K562 (cell line): Measurements from ENCODE around the gene NAP1L1. TPM values are rescaled to one million over a fixed set of nuclear protein-coding genes. Genes with fewer than 3 reads are reported as not detected.

Experiments used
- ATAC-seq: fragments of 200-7000 bp; cut with Tn5 transposase; 3 replicates; pipeline ENCODE4 v1.9.1; 2020; ENCODE audit warnings: moderate library complexity
- Bru-seq: library from RNA; stranded (reverse); fragments of 400-500 nt; gene quantifications from one replicate; lab custom pipeline; 2021; lab: Mats Ljungman, UMichigan
- BruChase-seq, 2 experiments: library from RNA; stranded (reverse); fragments of 400-500 nt; gene quantifications; one replicate each; lab custom pipeline; 2021; lab: Mats Ljungman, UMichigan
- BruUV-seq: library from RNA; stranded (reverse); fragments of 400-500 nt; replicated peaks from 2 replicates; lab custom pipeline; 2021; lab: Mats Ljungman, UMichigan
- CTCF ChIA-PET: fragments of 300-600 bp; formaldehyde crosslinking; extraction: SDS; loops from one replicate; lab custom pipeline; 2021; ENCODE audit warnings: low intra/inter-chr PET ratio; lab: Yijun Ruan, JAX
- POLR2A ChIA-PET: fragments of 300-600, 350-650 bp; sonication (Branson Sonifier 250); formaldehyde crosslinking; extraction: SDS; loops from one replicate; lab custom pipeline; 2021; ENCODE audit warnings: antibody characterized with exemption, inconsistent platforms; lab: Yijun Ruan, JAX
- DNase-seq, 4 experiments: peaks; one replicate each; pipeline versions ENCODE4 v3.0.0 to v3.0.0-alpha.2; 2011 to 2018; ENCODE audit warnings: low spot score in 3 of 4, mixed read lengths in 3 of 4; ENCODE audit errors: extremely low read depth in 1 of 4
- FAIRE-seq: peaks from 2 replicates; lab custom pipeline; 2011; peaks lifted over from hg19 to GRCh38; lab: Jason Lieb, UNC
- H2AFZ ChIP-seq: 2 replicates; pipeline ENCODE4 v1.6.0; 2011; ENCODE audit warnings: low read depth, low read length, control low read depth, inconsistent platforms
- H3K27ac ChIP-seq: fragments of 200-600 bp; 3 replicates; pipeline ENCODE4 v1.8.0; 2011; ENCODE audit warnings: low read depth, mild to moderate bottlenecking, control low read depth, inconsistent platforms, low read length, moderate library complexity, mixed read lengths; ENCODE audit errors: extremely low read depth
- H3K27me3 ChIP-seq, 2 experiments: fragments of 300-600 bp in 1 of 2; 2 replicates in 1 of 2; 3 replicates in 1 of 2; pipeline versions ENCODE4 v1.6.0 to v1.8.0; 2011; ENCODE audit warnings: inconsistent platforms in 2 of 2, low read length in 2 of 2, mild to moderate bottlenecking in 1 of 2, mixed read lengths in 1 of 2, moderate library complexity in 1 of 2; ENCODE audit not compliant: control insufficient read depth in 2 of 2, insufficient read depth in 2 of 2
- H3K36me3 ChIP-seq: fragments of 300-600 bp; 3 replicates; pipeline ENCODE4 v1.8.0; 2011; ENCODE audit warnings: mild to moderate bottlenecking, low read length, inconsistent platforms; ENCODE audit not compliant: control insufficient read depth, insufficient read depth
- H3K4me1 ChIP-seq, 2 experiments: fragments of 200-600 bp in 1 of 2; replicated peaks in 1 of 2; 2 replicates in 1 of 2; 3 replicates in 1 of 2; pipeline versions ENCODE4 v1.5.1 to v1.8.0; 2011; ENCODE audit warnings: inconsistent platforms in 2 of 2, low read length in 2 of 2, mild to moderate bottlenecking in 1 of 2, mixed read lengths in 1 of 2, moderate library complexity in 1 of 2; ENCODE audit not compliant: control insufficient read depth in 2 of 2, insufficient read depth in 2 of 2
- H3K4me2 ChIP-seq: 2 replicates; pipeline ENCODE4 v1.6.1; 2011; ENCODE audit warnings: low read length, control low read depth, inconsistent platforms, mixed read lengths; ENCODE audit not compliant: insufficient read depth
- H3K4me3 ChIP-seq: fragments of 200-600 bp; sonication (generic), shearing (Covaris generic); 2 replicates; pipeline ENCODE4 v1.5.1; 2016; ENCODE audit warnings: control low read depth, inconsistent platforms
- H3K79me2 ChIP-seq: fragments of 200-600 bp; 3 replicates; pipeline ENCODE4 v1.8.0; 2011; ENCODE audit warnings: low read length, inconsistent platforms; ENCODE audit not compliant: control insufficient read depth, insufficient read depth
- H3K9ac ChIP-seq, 2 experiments: 2 replicates each; pipeline versions ENCODE4 v1.6.0 to v1.6.1; 2011; ENCODE audit warnings: low read depth in 2 of 2, low read length in 2 of 2, control low read depth in 1 of 2, inconsistent platforms in 1 of 2, mild to moderate bottlenecking in 1 of 2, mixed read lengths in 1 of 2; ENCODE audit not compliant: insufficient read depth in 1 of 2
- H3K9me1 ChIP-seq: one replicate; pipeline ENCODE4 v1.6.0; 2011; ENCODE audit warnings: inconsistent platforms, mild to moderate bottlenecking, low read length, moderate library complexity; ENCODE audit not compliant: control insufficient read depth, insufficient read depth
- H3K9me3 ChIP-seq: replicated peaks from 2 replicates; pipeline ENCODE4 v1.5.1; 2011; ENCODE audit warnings: low read depth, low read length, inconsistent platforms; ENCODE audit not compliant: control insufficient read depth, insufficient read depth
- H4K20me1 ChIP-seq: replicated peaks from 2 replicates; pipeline ENCODE4 v1.6.1; 2011; ENCODE audit warnings: low read length, inconsistent platforms, mixed read lengths; ENCODE audit not compliant: control insufficient read depth, insufficient read depth
- CREB1 ChIP-seq, 2 experiments: sonication (generic) in 1 of 2; formaldehyde crosslinking in 1 of 2; IDR thresholded peaks; 2 replicates each; pipeline versions ENCODE4 v1.6.1 to v1.8.0; 2012 to 2022; ENCODE audit warnings: inconsistent platforms in 1 of 2, mild to moderate bottlenecking in 1 of 2, missing genetic modification reagents in 1 of 2, moderate library complexity in 1 of 2
- E2F5 ChIP-seq: sonication (generic); formaldehyde crosslinking; IDR thresholded peaks from 2 replicates; pipeline ENCODE4 v1.8.0; 2022; ENCODE audit warnings: mild to moderate bottlenecking, missing genetic modification reagents
- KDM5B ChIP-seq: fragments of 200-600 bp; sonication (generic); IDR thresholded peaks from 2 replicates; pipeline ENCODE4 v1.6.1; 2012; ENCODE audit warnings: low read depth, mild to moderate bottlenecking, moderate library complexity, low read length, control low read depth, inconsistent platforms; ENCODE audit not compliant: insufficient replicate concordance
- NCOA4 ChIP-seq: fragments of 450-650 bp; IDR thresholded peaks from 2 replicates; pipeline ENCODE4 v1.6.1; 2018; ENCODE audit warnings: mild to moderate bottlenecking; ENCODE audit not compliant: partially characterized antibody
- PRPF4 ChIP-seq: fragments of 200-400 bp; formaldehyde crosslinking; IDR thresholded peaks from one replicate; pipeline ENCODE4 v1.6.1; 2017; ENCODE audit warnings: low read length, low read depth, mild to moderate bottlenecking; ENCODE audit not compliant: insufficient read depth, poor library complexity, severe bottlenecking
- SMAD1 ChIP-seq: fragments of 150-350 bp; IDR thresholded peaks from 2 replicates; pipeline ENCODE4 v1.6.1; 2014; ENCODE audit warnings: low read length, low read depth; ENCODE audit not compliant: partially characterized antibody
- SP2 ChIP-seq: IDR thresholded peaks from 2 replicates; pipeline ENCODE4 v1.6.1; 2011; ENCODE audit warnings: mild to moderate bottlenecking, low read depth, low read length, moderate library complexity; ENCODE audit not compliant: poor library complexity, severe bottlenecking; ENCODE audit errors: extremely low read depth
- ZNF592 ChIP-seq: fragments of 450-650 bp; IDR thresholded peaks from 2 replicates; pipeline ENCODE4 v1.6.1; 2017; ENCODE audit warnings: antibody characterized with exemption, mild to moderate bottlenecking
- WGBS: fragments of 100-300 bp; shearing (Covaris generic); methylation state at CpG from one replicate; pipeline ENCODE4 v1.1.6; 2016; ENCODE audit warnings: low coverage, mixed read lengths; ENCODE audit not compliant: insufficient coverage; ENCODE audit errors: missing lambda C conversion rate; 5-methylcytosine and 5-hydroxymethylcytosine counted together
- in situ Hi-C: fragments of 300-500 bp; cut with MboI; formaldehyde crosslinking; loops from 4 replicates; pipeline ENCODE4 v1.15.0; 2018; ENCODE audit warnings: inconsistent platforms, mixed read lengths
- intact Hi-C: fragments of 100-400 bp; cut with micrococcal nuclease; formaldehyde crosslinking; loops from 2 replicates; pipeline ENCODE4 v1.14.2; 2022
- long read RNA-seq, 3 experiments: library from polyadenylated mRNA in 2 of 3; library from RNA in 1 of 3; unstranded in 2 of 3; stranded (forward) in 1 of 3; transcript quantifications; one replicate each; pipeline ENCODE4 v2.0.0, GENCODE V29; 2019 to 2022
- polyA minus RNA-seq, 3 experiments: library from RNA; depleted of rRNA, polyadenylated mRNA; stranded (reverse); fragments of >200 nt; gene quantifications; 2 replicates each; pipeline ENCODE4 v1.2.3, GENCODE V29; 2011
- polyA plus RNA-seq, 8 experiments: library from polyadenylated mRNA; depleted of rRNA in 4 of 8; stranded (reverse) in 5 of 8; unstranded in 3 of 8; fragments of >200 nt; fragmentation: Nextera tagmentation in 2 of 8; fragmentation: Illumina TruSeq in 1 of 8; extraction: Ambion mirVana in 2 of 8; extraction: Trizol in 1 of 8; gene quantifications; 2 replicates each; pipeline versions ENCODE4 v1.2.1 to v1.2.3, GENCODE V29; 2011 to 2014; ENCODE audit warnings: inconsistent platforms in 1 of 8, missing spikeins in 1 of 8
- total RNA-seq, 7 experiments: library from RNA; depleted of rRNA in 6 of 7; stranded (reverse); fragments of >200 nt in 6 of 7; fragmentation: Illumina TruSeq in 2 of 7; extraction: Trizol in 2 of 7; gene quantifications; 2 replicates each; pipeline versions ENCODE4 v1.2.1 to v1.2.3, GENCODE V29; 2011 to 2021; ENCODE audit warnings: low replicate concordance in 1 of 7

The NAP1L1 gene
- 133 and 584 TPM in 2 replicates for total RNA-seq (2011; cell fraction: chromatin; rRNA removed; ENCODE audit: low replicate concordance)
- total RNA-seq (2011; cell fraction: nucleolus; rRNA removed): 52.5 and 79.6 TPM in 2 replicates
- total RNA-seq (2011; cell fraction: nucleoplasm; rRNA removed): 207 and 415 TPM in 2 replicates
- 291 and 292 TPM in 2 replicates for total RNA-seq (2014; rRNA removed)
- 450 and 550 TPM in 2 replicates for total RNA-seq (2014; rRNA removed; fragmentation: Illumina TruSeq; extraction: Trizol)
- total RNA-seq (2015; rRNA removed; fragmentation: Illumina TruSeq; extraction: Trizol): 358 and 383 TPM in 2 replicates
- total RNA-seq (2021): 518 and 530 TPM in 2 replicates
- polyA plus RNA-seq (2011; rRNA removed): 421 and 458 TPM in 2 replicates
- 67.9 and 143 TPM in 2 replicates for polyA plus RNA-seq (2011; cell fraction: cytosol; rRNA removed)
- polyA plus RNA-seq (2011; cell fraction: nucleus; rRNA removed): 135 and 211 TPM in 2 replicates
- 571 and 740 TPM in 2 replicates for polyA plus RNA-seq (2012)
- polyA plus RNA-seq (2014; fragmentation: Illumina TruSeq; extraction: Trizol): 560 and 747 TPM in 2 replicates
- 100 to 1,000 TPM; 287 to 326 TPM for polyA plus RNA-seq (2014; fragmentation: Nextera tagmentation; extraction: Ambion mirVana)
- polyA plus RNA-seq (2014; rRNA removed): 400 and 473 TPM in 2 replicates
- polyA minus RNA-seq (2011; rRNA and poly(A)+ RNA removed): 372 and 401 TPM in 2 replicates
- 188 and 218 TPM in 2 replicates for polyA minus RNA-seq (2011; cell fraction: cytosol; rRNA and poly(A)+ RNA removed)
- polyA minus RNA-seq (2011; cell fraction: nucleus; rRNA and poly(A)+ RNA removed): 139 and 220 TPM in 2 replicates
- Bru-seq, nascent RNA: percentile 97 among the genes with signal in this experiment
- BruChase-seq, experiment 1, labeled RNA remaining after a 2-hour chase: percentile 98 among the genes with signal in this experiment
- BruChase-seq, experiment 2, labeled RNA remaining after a 6-hour chase: percentile 98 among the genes with signal in this experiment
- long read RNA-seq, experiment 1, full-length matches to known transcripts: 268 of 696 reads
- long read RNA-seq, experiment 1, partial matches to known transcripts: 322 of 696 reads
- long read RNA-seq, experiment 1, other reads (novel, unspliced or antisense): 106 of 696 reads
- long read RNA-seq, experiment 2, full-length matches to known transcripts: 88 of 442 reads
- long read RNA-seq, experiment 2, partial matches to known transcripts: 119 of 442 reads
- long read RNA-seq, experiment 2, other reads (novel, unspliced or antisense): 235 of 442 reads
- long read RNA-seq, experiment 3, full-length matches to known transcripts: 74 of 202 reads
- long read RNA-seq, experiment 3, partial matches to known transcripts: 95 of 202 reads
- long read RNA-seq, experiment 3, other reads (novel, unspliced or antisense): 33 of 202 reads

GRCh38 chr12:76083904-76084862 lies at the start of gene NAP1L1:
Gene NAP1L1, minus strand, starts transcription at chr12:76084685. Its CDS starts 10,466 bp downstream, at chr12:76074219.
- H2AFZ ChIP-seq: peak within 1 kb of the TSS; percentile 93
- in situ Hi-C loops (no loop called here), intact Hi-C loops (loop anchor here (1.0 to 10.0 kb wide), 4 partner anchors 31 to 471 kb away; partner anchors contain the start of genes BBS10 and OSBPL8)
- ChIA-PET POLR2A (interaction anchor here (0.6 to 3.0 kb wide), 2 partner anchors 8 to 15 kb away, joined by 3 to 11 read pairs; no protein-coding TSS in a partner anchor), CTCF (no interaction called here)
- H3K79me2 ChIP-seq: peaks cover 54% of the 10 kb centered on the region
- peak; percentile 91 for ATAC-seq
- peak within 1 kb of the TSS; percentile 93 for H3K27ac ChIP-seq
- peaks cover 35% of the 10 kb centered on the region for H3K36me3 ChIP-seq
- H3K4me3 ChIP-seq: peak within 1 kb of the TSS; percentile 91
- no peaks in the 10 kb centered on the region for H3K9me1 ChIP-seq
- DNase-seq: peak; percentile 90 to 98 (median 93)
- WGBS: under 1% methylated on average over 64 of the region's 100 CpGs
- peaks cover 16 to 38% of the 10 kb centered on the region in 2 experiments for H3K4me1 ChIP-seq
- peak within 1 kb of the TSS; percentile 87 to 97 for H3K9ac ChIP-seq
- peak within 1 kb of the TSS; percentile 80 for H3K4me2 ChIP-seq
- H3K9me3 ChIP-seq: no peaks in the 10 kb centered on the region
- H4K20me1 ChIP-seq: peaks cover 7% of the 10 kb centered on the region; the same call in 1 of the 2 replicates
- BruUV-seq: no TSS peak
- H3K27me3 ChIP-seq: no peaks in the 10 kb centered on the region
- FAIRE-seq: peak; percentile 76
- TF ChIP-seq CREB1 (IDR thresholded peaks at IDR 0.05): peak; percentile 44
- TF ChIP-seq CREB1 (CRISPR knock-in tag; IDR thresholded peaks at IDR 0.05): no peak
- TF ChIP-seq PRPF4: peak; percentile 32
- peak; percentile 86 for TF ChIP-seq KDM5B
- no peak for TF ChIP-seq E2F5 (CRISPR knock-in tag)
- no peak for TF ChIP-seq SMAD1
- no peak for TF ChIP-seq SP2
- TF ChIP-seq NCOA4: no peak
- no peak for TF ChIP-seq ZNF592
